HG03095 (cell line): Measurements from ENCODE around the gene MBNL3.

Experiments
- ATAC-seq: cut with Tn5 transposase; IDR thresholded peaks from one replicate; pipeline ENCODE4 v1.9.1; 2021; ENCODE audit warnings: moderate library complexity; ENCODE audit not compliant: unreplicated experiment

The MBNL3 gene

DNA sequence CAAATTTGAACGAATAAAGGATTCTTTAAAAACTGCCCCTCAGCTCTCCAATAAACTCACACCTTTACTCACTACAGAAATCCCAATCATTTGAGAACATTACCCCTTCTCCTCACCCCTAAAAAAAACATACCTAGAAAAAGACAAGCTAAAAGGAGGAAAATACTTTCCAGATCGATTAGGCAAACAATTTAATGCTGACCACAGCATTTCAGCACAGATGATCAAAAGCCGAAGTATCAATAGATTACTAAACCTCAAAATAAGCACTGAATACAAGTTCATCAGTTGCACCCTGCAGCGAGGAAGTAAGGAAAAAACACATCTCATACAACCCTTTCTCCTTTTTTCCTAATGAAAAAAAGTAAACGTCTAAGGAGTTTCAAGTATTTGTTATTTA lies 65.5 kb downstream of the MBNL3 start:
- ATAC-seq = no peak

- ATAC-seq = no peak
These were observed 73.8 kb downstream of the MBNL3 start for GRCh38 chrX:132415012-132415411.

DNA sequence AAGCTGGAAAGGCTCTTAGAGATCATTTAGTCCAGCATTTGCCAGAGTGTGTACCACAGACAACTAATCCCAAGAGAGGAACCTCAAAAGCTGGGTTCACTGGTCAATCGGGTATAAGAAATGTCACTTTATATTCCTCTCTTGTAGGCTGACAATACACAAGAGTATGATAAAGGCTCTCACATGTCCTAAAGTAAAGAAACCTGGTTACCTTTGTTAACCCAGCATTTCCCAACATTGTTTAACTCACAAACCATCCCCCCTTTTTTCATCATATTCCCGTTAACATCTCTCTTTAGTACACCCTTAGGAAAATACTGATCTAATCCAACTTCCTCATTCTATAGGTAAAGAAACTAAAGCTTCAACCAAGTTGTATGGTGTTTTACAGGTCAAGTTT lies 74.4 kb downstream of the MBNL3 start:
- ATAC-seq = no peak

DNA sequence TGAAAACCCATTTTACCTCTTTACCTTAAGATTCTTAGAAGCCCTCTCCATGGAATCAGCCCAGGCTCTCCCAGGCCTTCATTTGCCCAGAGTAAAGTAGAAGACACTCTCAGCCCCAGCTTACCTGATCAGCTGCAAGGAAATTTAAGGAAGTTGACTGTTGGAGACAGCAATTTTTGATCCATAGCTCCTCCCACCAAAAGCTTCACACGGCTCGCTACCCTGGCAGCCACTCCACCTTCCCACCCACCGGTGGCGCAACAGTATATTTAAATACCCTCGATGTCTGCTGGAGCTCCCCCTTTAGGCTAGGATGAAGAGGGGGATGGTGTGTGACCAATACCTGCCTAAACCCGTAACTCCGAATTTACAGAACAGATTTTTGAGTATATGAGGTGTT lies 75.4 kb downstream of the MBNL3 start:
- ATAC-seq = no peak

- no peak for ATAC-seq
These were observed 76.6 kb downstream of the MBNL3 start for GRCh38 chrX:132412208-132412607.

DNA sequence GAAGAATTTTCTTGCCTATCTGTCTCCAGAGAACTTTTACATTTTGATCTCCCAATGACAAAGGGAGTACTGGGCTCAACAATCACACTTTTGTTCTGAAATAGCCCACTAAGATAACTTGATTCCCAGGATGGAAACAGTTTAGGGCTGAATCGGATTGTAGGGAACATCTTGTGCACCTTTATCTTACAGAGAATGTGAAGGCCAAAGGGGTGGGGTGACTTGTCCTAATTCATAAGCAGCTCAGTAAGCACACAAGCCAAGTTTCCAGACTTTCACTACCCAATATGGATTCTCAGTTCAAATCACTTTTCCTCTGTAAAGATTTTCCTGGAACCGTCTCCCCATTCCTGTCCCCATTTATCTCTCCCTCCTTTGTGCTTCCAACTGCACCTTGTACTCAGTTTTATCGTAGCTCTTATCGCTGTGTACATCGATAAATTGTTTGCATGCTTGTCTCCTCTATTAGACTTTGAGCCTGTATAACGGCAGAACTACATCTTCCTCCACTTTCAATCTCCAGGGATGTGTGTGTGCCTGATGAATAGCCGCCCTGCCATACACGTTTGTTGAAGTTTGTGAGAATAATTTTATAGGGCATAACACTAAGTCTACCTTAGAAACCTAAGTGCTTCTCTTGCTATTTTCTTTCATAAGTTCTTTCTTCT lies 77.4 kb downstream of the MBNL3 start:
- ATAC-seq = no peak

- ATAC-seq = no peak
These were observed 78.9 kb downstream of the MBNL3 start for GRCh38 chrX:132409780-132410556.

- ATAC-seq = no peak
These were observed 81.1 kb downstream of the MBNL3 start for GRCh38 chrX:132407691-132408090.

GRCh38 chrX:132406106-132406505 lies 82.7 kb downstream of the MBNL3 start:
- ATAC-seq = no peak

DNA sequence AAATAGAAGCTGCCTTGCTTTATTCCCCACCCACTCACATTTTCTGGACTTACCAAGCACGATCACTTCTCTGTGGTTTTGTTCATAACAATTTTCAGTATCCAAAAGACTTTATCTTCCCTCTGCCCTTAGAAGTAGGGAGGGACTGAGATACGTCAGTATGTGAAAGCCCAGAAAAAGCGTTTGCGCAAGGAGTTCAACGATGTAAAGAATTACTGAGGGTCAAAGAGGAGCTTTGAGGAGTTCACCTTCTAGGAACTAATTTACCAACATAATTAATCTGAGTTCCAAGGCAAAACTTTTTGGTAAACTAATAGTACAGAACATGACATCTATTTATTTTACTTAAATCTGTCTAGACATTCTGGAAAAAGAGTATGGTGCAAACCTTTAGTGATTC lies 84.6 kb downstream of the MBNL3 start:
- ATAC-seq = no peak

- no peak for ATAC-seq
These were observed 86.9 kb downstream of the MBNL3 start for GRCh38 chrX:132401935-132402334.

DNA sequence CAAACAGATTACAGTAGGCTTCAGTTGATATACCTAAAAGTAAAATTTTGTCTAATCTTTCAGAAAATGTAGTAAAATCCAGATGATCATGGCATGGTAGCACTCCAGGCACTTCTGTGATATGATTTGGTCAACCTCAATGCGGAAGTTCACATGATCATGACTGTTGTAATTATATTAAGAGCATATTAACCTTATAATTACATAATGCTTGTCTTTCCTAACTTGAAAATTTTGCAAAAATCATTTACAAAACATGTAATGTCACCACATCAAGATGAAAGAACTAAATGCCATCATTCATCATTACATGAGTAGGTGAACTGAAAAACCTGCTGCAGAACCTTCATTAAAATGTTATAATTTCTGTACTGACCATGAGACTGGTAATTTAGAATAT lies 88.1 kb downstream of the MBNL3 start:
- no peak for ATAC-seq

DNA sequence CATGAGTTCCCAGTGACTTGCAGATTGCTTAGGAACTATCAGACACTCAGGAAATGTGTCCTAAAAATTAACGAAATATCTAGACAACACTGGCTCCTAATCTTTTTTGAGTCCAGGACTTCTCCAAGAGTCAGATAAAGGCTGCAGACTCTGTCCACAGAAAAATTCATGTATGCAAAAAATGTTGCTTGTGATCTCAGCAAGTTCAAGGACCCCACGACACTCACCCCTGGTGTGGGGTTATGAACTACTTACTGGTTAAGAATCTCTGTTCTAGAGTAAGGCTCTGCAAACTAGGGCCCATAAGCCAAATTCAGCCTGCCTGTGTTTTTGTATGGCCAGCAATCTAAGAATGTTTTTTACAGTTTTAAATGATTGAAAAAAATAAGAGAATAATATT lies 93.2 kb downstream of the MBNL3 start:
- no peak for ATAC-seq

DNA sequence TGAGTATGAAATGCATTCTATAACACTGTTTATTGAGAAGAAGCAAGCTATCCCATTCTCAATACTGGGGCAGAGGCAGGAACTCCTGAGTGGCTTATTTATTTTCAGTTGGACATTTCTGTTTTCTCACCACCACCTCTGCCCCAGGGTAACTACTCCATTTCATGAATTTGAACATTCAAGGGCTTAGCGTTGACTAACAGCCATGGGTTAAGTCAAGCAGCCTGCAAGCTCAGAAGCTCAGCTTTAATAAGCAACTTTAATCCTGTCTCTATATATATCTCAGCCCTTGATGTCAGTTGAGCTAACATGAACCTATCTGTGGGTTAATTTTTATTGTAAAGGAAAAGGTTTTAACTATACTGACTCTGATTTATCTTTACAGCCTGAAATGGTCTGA lies 93.8 kb downstream of the MBNL3 start:
- no peak for ATAC-seq

GRCh38 chrX:132394591-132394990 lies 94.2 kb downstream of the MBNL3 start:
- ATAC-seq = no peak

GRCh38 chrX:132393992-132394391 lies 94.8 kb downstream of the MBNL3 start:
- no peak for ATAC-seq

DNA sequence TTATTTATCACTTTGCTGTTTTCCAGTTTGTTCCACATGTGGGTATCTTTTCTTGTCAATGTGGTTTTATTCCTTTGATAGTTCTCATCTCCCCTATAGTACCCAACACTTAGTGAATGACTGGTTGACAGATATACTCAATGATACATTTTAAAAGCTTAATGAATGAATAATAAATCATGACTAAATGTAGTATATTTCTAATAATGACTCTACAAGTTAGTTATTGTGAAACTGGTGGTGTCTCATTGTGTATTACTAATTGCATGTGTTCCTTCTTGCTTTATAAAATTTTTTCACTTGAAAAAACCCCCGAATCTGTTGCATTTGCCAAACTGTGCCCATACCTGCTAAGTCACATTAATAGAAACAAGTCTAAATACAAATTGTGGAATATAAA lies 95.4 kb downstream of the MBNL3 start:
- ATAC-seq = no peak

DNA sequence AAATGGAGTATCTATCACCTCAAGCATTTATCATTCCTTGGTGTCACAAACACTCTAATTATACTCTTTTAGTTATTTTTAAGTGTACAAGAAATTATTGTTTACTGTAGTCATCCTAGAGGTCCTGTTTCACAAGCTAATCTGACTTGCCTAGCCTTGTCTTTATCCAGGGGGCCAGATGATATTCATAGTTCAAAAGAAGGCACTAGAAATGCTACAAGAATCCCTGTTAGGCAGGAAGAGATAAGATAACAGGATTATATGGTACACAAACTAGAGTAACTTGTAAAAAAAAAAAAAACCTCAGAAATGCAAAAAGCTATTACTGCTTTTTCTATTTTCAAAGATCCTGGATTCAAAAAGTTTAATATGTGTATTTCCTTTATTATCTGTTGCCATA lies 95.8 kb downstream of the MBNL3 start:
- ATAC-seq = no peak

- ATAC-seq = no peak
These were observed 98.0 kb downstream of the MBNL3 start for GRCh38 chrX:132390792-132391191.

GRCh38 chrX:132389480-132389879 lies 99.4 kb downstream of the MBNL3 start:
- no peak for ATAC-seq

- no peak for ATAC-seq
These were observed 100.5 kb downstream of the MBNL3 start for GRCh38 chrX:132388371-132388770.

GRCh38 chrX:132384301-132384700 lies 104.5 kb downstream of the MBNL3 start:
- no peak for ATAC-seq

- ATAC-seq = no peak
These were observed 106.8 kb downstream of the MBNL3 start for GRCh38 chrX:132382068-132382467.
